ENCODE data around the gene OR2AP1. TPM values are rescaled to one million over a fixed set of nuclear protein-coding genes. Genes with fewer than 3 reads are reported as not detected.
"Not testable (repeated sequence)": the region's sequence is repeated elsewhere in the genome, so short reads cannot be mapped to it uniquely, and the experiment has no call there.

The OR2AP1 gene
- total RNA-seq, 1 experiment from 2014 or later: not detected

- no peaks in the 10 kb centered on the region for H3K36me3 Mint-ChIP-seq (ENCODE audit: insufficient read depth, unreplicated experiment)
- no peaks in the 10 kb centered on the region for H3K4me1 Mint-ChIP-seq (ENCODE audit: insufficient read depth, unreplicated experiment)
- H3K27me3 Mint-ChIP-seq (ENCODE audit: insufficient read depth, unreplicated experiment): peaks cover 65% of the 10 kb centered on the region
- intact Hi-C loops (cut with micrococcal nuclease): no loop called here
- no peak overlapping the region for H3K27ac Mint-ChIP-seq (ENCODE audit: low read depth, unreplicated experiment)
- no peak for DNase-seq (ENCODE audit: unreplicated experiment)
- ChIA-PET POLR2A (no interaction called here), CTCF (interaction anchor here (0.6 kb wide), 1 partner anchor 101 kb away, joined by 5 read pairs; no protein-coding TSS in a partner anchor)
- BruUV-seq (replicated peaks): no TSS peak
- H3K4me3 Mint-ChIP-seq (ENCODE audit: unreplicated experiment): no peak overlapping the region
- H3K9me3 Mint-ChIP-seq (ENCODE audit: unreplicated experiment): peaks cover 7% of the 10 kb centered on the region
- TF ChIP-seq CTCF (IDR thresholded peaks at IDR 0.05; ENCODE audit: unreplicated experiment): no peak
Measured at GRCh38 chr12:55554296-55554695, 18.0 kb upstream of the OR2AP1 start.

- DNase-seq (ENCODE audit: unreplicated experiment); H3K27ac Mint-ChIP-seq (ENCODE audit: low read depth, unreplicated experiment); CTCF ChIA-PET; H3K27me3 Mint-ChIP-seq (ENCODE audit: insufficient read depth, unreplicated experiment); POLR2A ChIA-PET; BruUV-seq (replicated peaks); H3K4me3 Mint-ChIP-seq (ENCODE audit: unreplicated experiment); intact Hi-C loops (cut with micrococcal nuclease); H3K36me3 Mint-ChIP-seq (ENCODE audit: insufficient read depth, unreplicated experiment); H3K4me1 Mint-ChIP-seq (ENCODE audit: insufficient read depth, unreplicated experiment): not testable (repeated sequence)
- H3K9me3 Mint-ChIP-seq (ENCODE audit: unreplicated experiment): peaks cover 28% of the 10 kb centered on the region
Measured at GRCh38 chr12:55570060-55570459, 2.2 kb upstream of the OR2AP1 start.

- peaks cover 28% of the 10 kb centered on the region for H3K9me3 Mint-ChIP-seq (ENCODE audit: unreplicated experiment)
- H3K4me1 Mint-ChIP-seq (ENCODE audit: insufficient read depth, unreplicated experiment); CTCF ChIA-PET; H3K4me3 Mint-ChIP-seq (ENCODE audit: unreplicated experiment); intact Hi-C loops (cut with micrococcal nuclease); DNase-seq (ENCODE audit: unreplicated experiment); H3K27me3 Mint-ChIP-seq (ENCODE audit: insufficient read depth, unreplicated experiment); POLR2A ChIA-PET; H3K36me3 Mint-ChIP-seq (ENCODE audit: insufficient read depth, unreplicated experiment); H3K27ac Mint-ChIP-seq (ENCODE audit: low read depth, unreplicated experiment); BruUV-seq (replicated peaks): not testable (repeated sequence)
Measured at GRCh38 chr12:55570689-55571088, 1.6 kb upstream of the OR2AP1 start.

- Mint-ChIP-seq H3K36me3 (ENCODE audit: insufficient read depth, unreplicated experiment) (no peaks in the 10 kb centered on the region), H3K27me3 (ENCODE audit: insufficient read depth, unreplicated experiment) (peaks cover 49% of the 10 kb centered on the region), H3K4me1 (ENCODE audit: insufficient read depth, unreplicated experiment) (no peaks in the 10 kb centered on the region), H3K9me3 (ENCODE audit: unreplicated experiment) (peaks cover 6% of the 10 kb centered on the region), H3K27ac (ENCODE audit: low read depth, unreplicated experiment) (no peak overlapping the region), H3K4me3 (ENCODE audit: unreplicated experiment) (no peak overlapping the region)
- CTCF ChIA-PET: no interaction called here
- intact Hi-C loops (cut with micrococcal nuclease): no loop called here
- TF ChIP-seq CTCF (IDR thresholded peaks at IDR 0.05; ENCODE audit: unreplicated experiment): no peak
- no TSS peak for BruUV-seq (replicated peaks)
- POLR2A ChIA-PET: no interaction called here
- DNase-seq (ENCODE audit: unreplicated experiment): no peak
Measured at GRCh38 chr12:55582066-55582465, 9.8 kb downstream of the OR2AP1 start.

GRCh38 chr12:55585817-55586216 lies 13.5 kb downstream of the OR2AP1 start:
- peaks cover 38% of the 10 kb centered on the region for H3K27me3 Mint-ChIP-seq (ENCODE audit: insufficient read depth, unreplicated experiment)
- no peaks in the 10 kb centered on the region for H3K4me1 Mint-ChIP-seq (ENCODE audit: insufficient read depth, unreplicated experiment)
- H3K9me3 Mint-ChIP-seq (ENCODE audit: unreplicated experiment): peaks cover 6% of the 10 kb centered on the region
- ChIA-PET POLR2A (no interaction called here), CTCF (interaction anchor here (0.6 kb wide), 1 partner anchor 148 kb away, joined by 4 read pairs; no protein-coding TSS in a partner anchor)
- intact Hi-C loops (cut with micrococcal nuclease): no loop called here
- no peak for TF ChIP-seq CTCF (IDR thresholded peaks at IDR 0.05; ENCODE audit: unreplicated experiment)
- H3K27ac Mint-ChIP-seq (ENCODE audit: low read depth, unreplicated experiment): no peak overlapping the region
- no peaks in the 10 kb centered on the region for H3K36me3 Mint-ChIP-seq (ENCODE audit: insufficient read depth, unreplicated experiment)
- no peak overlapping the region for H3K4me3 Mint-ChIP-seq (ENCODE audit: unreplicated experiment)
- no peak for DNase-seq (ENCODE audit: unreplicated experiment)
- no TSS peak for BruUV-seq (replicated peaks)

- DNase-seq (ENCODE audit: unreplicated experiment); H3K27ac Mint-ChIP-seq (ENCODE audit: low read depth, unreplicated experiment); H3K36me3 Mint-ChIP-seq (ENCODE audit: insufficient read depth, unreplicated experiment); POLR2A ChIA-PET; intact Hi-C loops (cut with micrococcal nuclease); H3K9me3 Mint-ChIP-seq (ENCODE audit: unreplicated experiment); H3K4me1 Mint-ChIP-seq (ENCODE audit: insufficient read depth, unreplicated experiment); H3K4me3 Mint-ChIP-seq (ENCODE audit: unreplicated experiment); CTCF ChIA-PET; BruUV-seq (replicated peaks): not testable (repeated sequence)
- H3K27me3 Mint-ChIP-seq (ENCODE audit: insufficient read depth, unreplicated experiment): peaks cover 19% of the 10 kb centered on the region
Measured at GRCh38 chr12:55590152-55590551, 17.9 kb downstream of the OR2AP1 start.
